Measurements from ENCODE around the gene RCL1.

GRCh38 chr9:4831944-4832343, 39.2 kb downstream of the RCL1 start:
- TF ChIP-seq TAF1 (IDR thresholded peaks at IDR 0.05; ENCODE audit: borderline replicate concordance, insufficient read depth, low read length) (no peak), POLR2AphosphoS5 (IDR thresholded peaks at IDR 0.05; ENCODE audit: low read depth, low read length) (no peak)

Data from PFSK-1 (cell line).